ENCODE measurements around the gene AFF1.
"Not testable (repeated sequence)": the region's sequence is repeated elsewhere in the genome, so short reads cannot be mapped to it uniquely, and the experiment has no call there.

AFF1 gene

DNA sequence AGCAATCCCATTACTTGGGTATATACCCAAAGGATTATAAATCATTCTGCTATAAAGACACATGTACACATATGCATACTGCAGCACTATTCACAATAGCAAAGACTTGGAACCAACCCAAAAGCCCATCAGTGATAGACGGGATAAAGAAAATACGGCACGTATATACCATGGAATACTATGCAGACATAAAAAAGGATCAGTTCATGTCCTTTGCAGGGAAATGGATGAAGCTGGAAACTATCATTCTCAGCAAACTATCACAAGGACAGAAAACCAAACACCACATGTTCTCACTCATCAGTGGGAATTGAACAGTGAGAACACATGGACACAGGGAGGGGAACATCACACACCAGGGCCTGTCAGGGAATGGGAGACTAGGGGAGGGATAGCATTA, 54.8 kb downstream of the AFF1 start:
- DNase-seq, result not testable (repeated sequence)

GRCh38 chr4:86990510-86990909, 55.7 kb downstream of the AFF1 start:
- DNase-seq, result no peak

DNA sequence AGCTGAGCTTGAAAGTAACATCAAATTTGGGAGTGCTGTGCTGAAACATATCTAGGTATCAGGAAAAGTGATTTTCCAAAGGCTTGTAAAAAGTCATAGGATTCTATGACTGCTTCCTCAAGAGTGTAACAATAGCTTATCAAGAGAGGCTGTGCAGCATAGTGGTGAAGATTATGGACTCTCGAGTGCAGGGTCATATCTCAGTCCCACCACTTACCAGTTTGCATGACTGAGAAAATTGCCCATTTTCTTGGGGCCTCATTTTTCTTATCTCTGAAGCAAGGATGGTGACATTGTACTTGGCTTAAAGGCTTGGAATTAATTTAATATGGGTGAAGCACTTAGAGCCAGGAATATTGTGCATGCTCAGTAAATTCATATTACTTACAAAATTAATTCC, 57.2 kb downstream of the AFF1 start:
- no peak for DNase-seq

- no peak for DNase-seq
These were observed 59.3 kb downstream of the AFF1 start for GRCh38 chr4:86993909-86994681.

DNA sequence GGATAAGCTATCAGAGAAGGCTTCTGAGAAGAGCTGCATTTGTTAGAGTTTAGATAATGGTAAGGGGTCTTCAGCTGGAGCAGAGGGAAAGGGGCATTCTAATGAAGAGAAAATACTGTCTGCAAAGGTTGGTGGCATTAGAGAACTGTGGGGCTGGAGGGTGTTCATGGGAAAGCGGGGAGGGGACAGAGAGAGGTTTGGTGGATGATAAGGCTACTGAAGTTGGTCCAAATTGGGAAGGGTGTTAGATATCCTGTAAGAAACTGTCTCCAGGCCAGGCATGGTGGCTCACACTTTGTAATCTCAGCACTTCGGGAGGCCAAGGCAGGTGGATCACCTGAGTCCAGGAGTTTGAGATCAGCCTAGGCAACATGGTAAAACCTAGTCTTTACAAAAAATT, 59.9 kb downstream of the AFF1 start:
- DNase-seq, result no peak

- not testable (repeated sequence) for DNase-seq
These were observed 61.7 kb downstream of the AFF1 start for GRCh38 chr4:86996510-86996909.

DNA sequence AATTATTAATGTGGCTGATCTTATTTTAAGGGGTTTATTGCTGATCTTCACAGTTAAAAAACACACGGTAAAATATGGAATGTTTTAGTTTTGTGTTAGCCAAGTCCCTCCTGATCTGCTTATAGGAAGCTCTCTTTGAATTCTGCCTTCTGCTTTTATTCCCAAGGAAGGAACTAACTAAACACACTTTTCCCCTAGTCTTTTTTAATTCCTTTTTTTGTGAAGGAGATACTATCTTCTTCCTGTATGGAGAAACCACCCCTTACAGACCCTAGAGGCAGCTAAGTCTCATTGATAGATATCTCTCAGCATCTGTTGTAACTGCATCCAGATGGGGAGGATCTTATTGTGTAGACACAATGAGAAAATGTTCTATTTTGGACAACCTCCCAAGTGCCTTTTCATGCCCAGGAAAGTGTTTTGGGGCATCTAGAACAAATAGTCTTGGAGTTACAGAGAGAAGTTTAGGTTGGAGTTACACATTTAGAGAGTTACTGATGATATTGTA, 64.4 kb downstream of the AFF1 start:
- DNase-seq, result no peak

DNA sequence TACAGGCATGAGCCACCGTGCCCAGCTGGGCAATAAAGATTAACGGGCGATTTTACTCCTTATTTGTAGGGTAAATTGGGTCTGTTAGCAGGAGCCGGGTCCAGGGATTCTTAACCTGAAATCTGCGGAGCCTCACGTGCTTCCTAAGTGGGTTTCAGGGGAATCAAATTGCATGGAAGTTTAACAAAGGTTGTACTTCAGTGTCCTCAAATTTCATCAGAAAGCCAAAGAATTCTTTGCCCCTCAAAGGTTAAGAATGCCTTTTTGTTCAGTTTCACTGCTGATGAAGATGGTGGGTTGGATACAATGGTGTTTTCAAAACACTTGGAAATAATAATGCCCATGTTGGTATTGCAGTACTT, 67.9 kb downstream of the AFF1 start:
- DNase-seq, result no peak

- DNase-seq, result no peak
These were observed 68.5 kb downstream of the AFF1 start for GRCh38 chr4:87003266-87003665.

- DNase-seq, result no peak
These were observed 70.5 kb downstream of the AFF1 start for GRCh38 chr4:87005369-87005689.

- DNase-seq, result no peak
These were observed 71.0 kb downstream of the AFF1 start for GRCh38 chr4:87005690-87006425.

DNA sequence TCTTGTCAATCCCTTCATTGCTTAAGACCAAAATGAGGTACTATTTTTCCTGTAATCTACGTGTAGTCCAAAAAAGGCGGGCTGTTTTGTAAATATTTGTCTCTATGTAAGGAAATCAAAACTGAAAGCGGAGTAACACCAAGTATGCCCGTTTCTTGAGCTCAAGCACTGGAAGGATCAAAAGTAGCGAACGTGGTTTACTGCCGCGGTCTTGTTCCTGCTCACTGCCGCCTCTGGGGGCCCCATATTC, 71.5 kb downstream of the AFF1 start:
- DNase-seq, result no peak

DNA sequence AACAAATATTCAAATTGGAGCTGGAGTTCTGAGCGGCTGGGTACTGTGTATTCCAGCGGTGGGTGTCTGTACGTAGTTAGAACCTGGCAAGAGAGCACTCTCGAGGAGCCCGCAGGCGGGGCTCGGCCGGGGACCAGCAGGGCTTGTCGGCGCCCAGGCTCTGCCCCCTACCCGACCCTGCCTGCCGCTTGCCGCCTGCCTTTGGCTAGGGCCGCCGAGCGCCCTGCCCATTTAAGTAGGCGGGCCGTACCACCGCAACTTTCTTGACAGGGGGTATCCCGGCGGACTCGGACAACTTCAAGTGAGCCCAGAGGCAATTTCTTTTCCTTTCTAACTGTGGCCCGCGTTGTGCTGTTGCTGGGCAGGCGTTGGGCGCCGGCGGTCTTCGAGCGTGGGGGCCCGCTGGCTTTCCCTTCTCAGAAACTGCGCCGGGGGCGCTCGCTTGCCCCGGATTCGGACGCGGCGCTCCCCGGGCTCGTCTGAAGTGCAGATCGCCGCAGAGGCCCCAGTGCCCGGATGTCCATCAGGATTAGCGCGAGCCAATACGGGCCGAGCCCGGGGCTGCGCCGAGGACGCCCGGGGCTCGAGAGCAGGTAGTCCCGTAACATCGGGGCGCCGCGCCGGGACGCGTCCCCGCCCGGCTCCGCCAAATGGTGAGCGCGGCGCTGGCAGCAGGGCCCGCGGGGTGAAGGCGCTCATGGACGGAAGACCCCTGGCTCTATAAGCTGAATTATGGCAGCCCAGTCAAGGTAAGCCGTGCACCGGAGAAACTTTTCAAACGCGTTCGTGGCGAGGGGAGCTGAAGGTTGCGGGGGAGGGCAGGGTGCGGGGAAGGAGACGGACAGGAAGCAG, 72.1 kb downstream of the AFF1 start:
- DNase-seq, result peak; percentile 85 to 94

- DNase-seq, result peak; percentile 22 to 51
These were observed 73.0 kb downstream of the AFF1 start for GRCh38 chr4:87007528-87008446.

- DNase-seq, result no peak
These were observed 74.4 kb downstream of the AFF1 start for GRCh38 chr4:87009095-87009648.

DNA sequence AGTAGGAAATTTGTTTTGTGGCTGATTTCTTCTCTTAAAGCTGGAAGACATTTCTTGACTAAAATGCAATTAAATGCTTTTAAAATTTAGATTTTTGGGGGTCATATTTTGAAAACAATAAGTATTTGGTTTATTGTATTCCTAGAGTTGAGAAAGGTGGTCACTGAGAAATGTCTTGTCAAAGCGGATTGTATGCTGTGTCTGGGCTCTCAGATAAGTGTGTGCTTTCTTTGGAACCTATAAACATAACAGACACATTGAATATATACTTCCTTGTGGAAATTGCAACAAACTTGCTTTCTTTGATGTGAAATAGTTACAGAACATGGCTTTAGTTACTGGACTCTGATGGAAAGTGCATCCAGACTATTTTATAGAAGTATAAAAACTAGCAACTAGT, 75.4 kb downstream of the AFF1 start:
- DNase-seq, result no peak

DNA sequence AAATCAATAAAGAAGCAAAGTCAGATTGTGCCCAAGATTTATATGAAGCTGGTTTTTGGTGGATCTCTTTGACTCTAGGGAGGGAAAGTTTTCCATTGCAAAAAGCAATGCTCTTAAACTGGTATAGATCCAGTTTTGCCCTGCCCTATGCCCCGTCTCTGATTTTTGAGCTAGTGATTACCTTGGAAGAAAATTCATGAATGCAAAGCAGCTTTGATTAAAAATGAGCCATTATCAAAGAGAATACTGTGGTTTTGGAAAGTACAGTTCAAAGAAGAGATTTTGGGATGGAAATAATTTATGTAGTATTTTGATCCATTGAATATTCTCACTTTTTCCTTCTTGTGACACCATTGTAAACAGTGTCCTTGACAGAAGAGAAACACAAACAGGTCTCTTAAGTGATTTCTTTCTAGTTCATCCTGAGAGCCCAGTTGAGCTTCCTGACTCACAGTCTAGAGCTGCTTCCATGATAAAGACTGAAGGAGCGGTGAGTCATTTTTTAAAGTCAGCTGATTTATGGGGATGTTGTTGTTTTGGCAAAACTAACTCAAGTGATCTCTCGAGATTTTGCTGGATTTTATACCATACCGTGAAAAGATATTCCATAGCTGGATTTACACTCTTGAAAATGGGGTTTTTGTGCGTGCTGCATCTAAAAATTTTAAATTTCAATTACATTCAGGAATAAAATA, 76.7 kb downstream of the AFF1 start:
- peak in 1 of 2 experiments; percentile 56 for DNase-seq

- no peak for DNase-seq
These were observed 77.6 kb downstream of the AFF1 start for GRCh38 chr4:87012265-87012953.

GRCh38 chr4:87012954-87013308, 78.1 kb downstream of the AFF1 start:
- not testable (repeated sequence) for DNase-seq

- DNase-seq, result no peak
These were observed 79.5 kb downstream of the AFF1 start for GRCh38 chr4:87014284-87014782.

GRCh38 chr4:87015416-87015815, 80.6 kb downstream of the AFF1 start:
- no peak for DNase-seq
